ENCODE measurements around the gene ZNF263. TPM values are rescaled to one million over a fixed set of nuclear protein-coding genes. Genes with fewer than 3 reads are reported as not detected.

Gene ZNF263
- total RNA-seq, 4 donors from 2014 or later: 45.5 to 53.6 (median 47.6) TPM

- no peaks in the 10 kb centered on the region for H3K36me3 ChIP-seq
- H3K9me3 ChIP-seq: no peaks in the 10 kb centered on the region
- no peaks in the 10 kb centered on the region for H3K4me1 ChIP-seq
- H3K27ac ChIP-seq: no peak overlapping the region
- TF ChIP-seq POLR2AphosphoS5 (IDR thresholded peaks at IDR 0.05): no peak
- TF ChIP-seq CTCF (IDR thresholded peaks at IDR 0.05): no peak
- no peak for TF ChIP-seq EP300 (IDR thresholded peaks at IDR 0.05)
- TF ChIP-seq POLR2A (IDR thresholded peaks at IDR 0.05): no peak
- ATAC-seq: no peak
- H3K4me3 ChIP-seq: no peak overlapping the region
- WGBS, 2 donors (ENCODE audit: low coverage in 1 of 2): 67 to 81% methylated on average over 3 to 5 of the region's 5 CpGs
- H3K27me3 ChIP-seq: peaks cover 25% of the 10 kb centered on the region
Measured at GRCh38 chr16:3241761-3242160, 41.5 kb upstream of the ZNF263 start.

- H3K27me3 ChIP-seq: peaks cover 25% of the 10 kb centered on the region
- H3K36me3 ChIP-seq: no peaks in the 10 kb centered on the region
- no peak for ATAC-seq
- no peaks in the 10 kb centered on the region for H3K9me3 ChIP-seq
- no peaks in the 10 kb centered on the region for H3K4me1 ChIP-seq
- no peak overlapping the region for H3K27ac ChIP-seq
- TF ChIP-seq CTCF (IDR thresholded peaks at IDR 0.05) (no peak), POLR2A (IDR thresholded peaks at IDR 0.05) (no peak), POLR2AphosphoS5 (IDR thresholded peaks at IDR 0.05) (no peak), EP300 (IDR thresholded peaks at IDR 0.05) (no peak)
- WGBS, 2 donors (ENCODE audit: low coverage in 1 of 2): 56 to 65% methylated on average over 4 to 10 of the region's 11 CpGs
- H3K4me3 ChIP-seq: no peak overlapping the region
Measured at GRCh38 chr16:3242709-3243108, 40.6 kb upstream of the ZNF263 start.

GRCh38 chr16:3243882-3244281, 39.4 kb upstream of the ZNF263 start:
- no peaks in the 10 kb centered on the region for H3K4me1 ChIP-seq
- ATAC-seq: no peak
- H3K9me3 ChIP-seq: no peaks in the 10 kb centered on the region
- no peak overlapping the region for H3K4me3 ChIP-seq
- no peaks in the 10 kb centered on the region for H3K36me3 ChIP-seq
- peaks cover 32% of the 10 kb centered on the region for H3K27me3 ChIP-seq
- no peak for TF ChIP-seq CTCF (IDR thresholded peaks at IDR 0.05)
- WGBS, 2 donors (ENCODE audit: low coverage in 1 of 2): 50 to 82% methylated on average over 1 to 6 of the region's 6 CpGs
- no peak overlapping the region for H3K27ac ChIP-seq

GRCh38 chr16:3246002-3246401, 37.3 kb upstream of the ZNF263 start:
- TF ChIP-seq POLR2A (IDR thresholded peaks at IDR 0.05): no peak
- no peak for ATAC-seq
- peaks cover 43% of the 10 kb centered on the region for H3K27me3 ChIP-seq
- WGBS, 2 donors (ENCODE audit: low coverage in 1 of 2): 87% methylated on average over 4 of the region's 7 CpGs; no CpG with 5 or more reads in 1 of the 2 donors
- no peak overlapping the region for H3K27ac ChIP-seq
- H3K4me1 ChIP-seq: no peaks in the 10 kb centered on the region
- no peak overlapping the region for H3K4me3 ChIP-seq
- no peaks in the 10 kb centered on the region for H3K9me3 ChIP-seq
- H3K36me3 ChIP-seq: no peaks in the 10 kb centered on the region

- ATAC-seq: no peak
- no peak overlapping the region for H3K27ac ChIP-seq
- H3K9me3 ChIP-seq: no peaks in the 10 kb centered on the region
- WGBS, 2 donors (ENCODE audit: low coverage in 1 of 2): 67% methylated on average over 2 of the region's 10 CpGs; no CpG with 5 or more reads in 1 of the 2 donors
- H3K4me1 ChIP-seq: no peaks in the 10 kb centered on the region
- peaks cover 36% of the 10 kb centered on the region for H3K27me3 ChIP-seq
- no peaks in the 10 kb centered on the region for H3K36me3 ChIP-seq
- no peak for TF ChIP-seq CTCF (IDR thresholded peaks at IDR 0.05)
- no peak for TF ChIP-seq POLR2AphosphoS5 (IDR thresholded peaks at IDR 0.05)
- TF ChIP-seq POLR2A (IDR thresholded peaks at IDR 0.05): no peak
- no peak for TF ChIP-seq EP300 (IDR thresholded peaks at IDR 0.05)
- no peak overlapping the region for H3K4me3 ChIP-seq
Measured at GRCh38 chr16:3246876-3247275, 36.4 kb upstream of the ZNF263 start.

Data from gastroesophageal sphincter (tissue), 4 donors.